Right hindlimb (tissue), 1 donor: ENCODE results near the gene KCNE1.
"Not testable (repeated sequence)": the region's sequence is repeated elsewhere in the genome, so short reads cannot be mapped to it uniquely, and the experiment has no call there.

Experiments used
- DNase-seq: peaks from one replicate; pipeline ENCODE4 v3.0.0-alpha.2; 2018

Gene KCNE1

GRCh38 chr21:34406676-34407075, 105.3 kb downstream of the KCNE1 start:
- not testable (repeated sequence) for DNase-seq

DNA sequence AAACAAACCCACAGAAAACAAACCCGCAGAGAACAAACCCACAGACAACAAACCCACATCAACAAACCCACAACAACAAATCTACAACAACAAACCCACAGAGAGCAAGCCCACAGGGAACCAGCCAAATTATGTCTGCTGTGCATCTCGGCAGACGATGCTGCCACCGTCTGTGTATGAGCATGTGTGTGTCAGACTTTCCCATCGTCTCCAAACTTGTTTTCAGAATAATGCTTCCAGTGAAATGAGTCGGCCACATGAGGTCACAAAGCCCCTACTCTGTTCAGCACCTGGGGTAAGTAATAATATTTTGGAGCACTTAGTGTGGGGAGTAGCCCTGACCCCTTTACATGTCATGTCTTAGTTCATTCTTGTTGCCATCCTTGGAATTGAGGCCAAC, 105.9 kb downstream of the KCNE1 start:
- not testable (repeated sequence) for DNase-seq

GRCh38 chr21:34405686-34406085, 106.3 kb downstream of the KCNE1 start:
- not testable (repeated sequence) for DNase-seq

DNA sequence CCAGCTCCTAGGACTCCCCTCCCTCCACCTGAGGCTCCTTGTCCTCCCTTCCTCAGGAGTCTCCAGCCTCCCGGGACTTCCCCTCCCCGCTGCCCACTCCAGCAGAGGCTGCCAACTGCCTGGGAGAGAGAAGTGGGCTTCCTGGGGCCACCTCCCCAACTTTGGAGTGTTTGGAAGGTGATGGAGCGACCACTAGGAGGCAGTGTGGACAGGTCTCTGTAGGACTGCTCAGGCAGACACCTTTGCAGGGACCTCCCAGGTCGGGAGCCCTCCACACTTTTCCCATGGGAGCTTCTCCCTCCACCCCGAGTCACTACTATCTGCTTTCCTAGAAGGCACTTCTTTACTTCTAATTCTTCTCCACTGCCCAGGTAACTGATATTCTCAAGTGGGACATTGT, 107.3 kb downstream of the KCNE1 start:
- not testable (repeated sequence) for DNase-seq

GRCh38 chr21:34400522-34400921, 111.5 kb downstream of the KCNE1 start:
- not testable (repeated sequence) for DNase-seq
